LNCAP (cell line): Measurements from ENCODE around the gene SUPT4H1.

Experiments
- TF ChIP-seq, protein P1 (sequence below): fragments of 450-650 bp; IDR thresholded peaks from 2 replicates; pipeline ENCODE4 v1.5.1; 2017; ENCODE audit warnings: mild to moderate bottlenecking

SUPT4H1 gene

DNA sequence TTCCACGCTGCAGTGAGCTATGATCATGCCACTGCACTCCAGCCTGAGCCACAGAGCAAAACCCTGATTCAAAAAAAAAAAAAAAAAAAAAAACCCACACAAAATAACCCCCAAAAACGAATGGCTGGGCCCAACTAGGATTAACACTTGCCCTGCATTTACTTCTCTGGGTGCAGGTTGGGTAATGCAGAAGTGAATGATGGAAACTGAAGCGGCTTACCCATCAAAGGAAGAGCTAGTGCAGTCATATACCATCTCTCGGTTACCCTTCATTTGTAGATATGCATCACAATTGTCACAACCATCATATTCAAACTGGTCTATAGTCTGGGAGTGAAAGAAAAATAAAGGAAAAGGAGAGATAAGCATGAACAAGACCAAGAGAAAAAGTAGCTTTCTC is 819 bp downstream of the SUPT4H1 start:
- TF ChIP-seq, protein P1, sequence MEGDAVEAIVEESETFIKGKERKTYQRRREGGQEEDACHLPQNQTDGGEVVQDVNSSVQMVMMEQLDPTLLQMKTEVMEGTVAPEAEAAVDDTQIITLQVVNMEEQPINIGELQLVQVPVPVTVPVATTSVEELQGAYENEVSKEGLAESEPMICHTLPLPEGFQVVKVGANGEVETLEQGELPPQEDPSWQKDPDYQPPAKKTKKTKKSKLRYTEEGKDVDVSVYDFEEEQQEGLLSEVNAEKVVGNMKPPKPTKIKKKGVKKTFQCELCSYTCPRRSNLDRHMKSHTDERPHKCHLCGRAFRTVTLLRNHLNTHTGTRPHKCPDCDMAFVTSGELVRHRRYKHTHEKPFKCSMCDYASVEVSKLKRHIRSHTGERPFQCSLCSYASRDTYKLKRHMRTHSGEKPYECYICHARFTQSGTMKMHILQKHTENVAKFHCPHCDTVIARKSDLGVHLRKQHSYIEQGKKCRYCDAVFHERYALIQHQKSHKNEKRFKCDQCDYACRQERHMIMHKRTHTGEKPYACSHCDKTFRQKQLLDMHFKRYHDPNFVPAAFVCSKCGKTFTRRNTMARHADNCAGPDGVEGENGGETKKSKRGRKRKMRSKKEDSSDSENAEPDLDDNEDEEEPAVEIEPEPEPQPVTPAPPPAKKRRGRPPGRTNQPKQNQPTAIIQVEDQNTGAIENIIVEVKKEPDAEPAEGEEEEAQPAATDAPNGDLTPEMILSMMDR, result no peak

DNA sequence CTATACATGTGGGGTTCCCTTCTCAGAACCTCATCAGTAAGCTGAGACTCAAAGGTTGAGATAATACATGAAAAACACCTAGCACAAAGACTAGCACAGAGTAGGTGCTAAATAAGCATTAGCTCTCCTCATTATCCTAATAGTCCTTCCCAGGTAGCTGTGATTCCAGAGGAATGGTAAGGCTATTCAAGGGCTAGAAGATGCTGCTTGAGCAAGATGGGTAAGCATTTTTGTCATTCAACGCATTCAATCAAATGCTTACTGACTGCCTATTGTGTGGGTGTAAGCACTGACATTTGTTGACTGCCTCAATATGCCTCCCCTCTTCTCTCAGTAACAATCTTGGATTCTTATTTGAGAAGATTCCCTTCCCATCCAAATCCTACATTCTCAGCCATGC is 4.0 kb downstream of the SUPT4H1 start:
- TF ChIP-seq, protein P1, result no peak

DNA sequence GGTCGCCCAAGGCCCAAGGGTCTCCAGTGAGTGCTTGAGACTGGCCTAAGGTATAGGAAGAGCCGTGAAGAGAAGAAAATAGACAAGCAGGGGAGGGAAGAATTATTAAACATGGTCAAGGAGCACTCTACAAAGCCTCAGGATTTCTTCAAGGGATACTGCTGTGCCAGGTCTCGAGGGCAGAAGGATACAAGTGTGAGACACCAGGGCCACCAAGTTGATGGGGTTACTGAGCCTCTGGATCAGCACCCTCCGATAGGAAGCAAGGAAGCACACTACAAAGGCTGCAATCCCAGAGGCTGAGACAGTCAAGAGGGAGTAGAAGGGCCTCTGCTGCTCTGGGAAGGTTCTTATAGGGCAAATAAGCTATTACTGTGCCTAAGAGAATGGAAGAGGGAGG is 6.5 kb downstream of the SUPT4H1 start:
- TF ChIP-seq, protein P1, result no peak

DNA sequence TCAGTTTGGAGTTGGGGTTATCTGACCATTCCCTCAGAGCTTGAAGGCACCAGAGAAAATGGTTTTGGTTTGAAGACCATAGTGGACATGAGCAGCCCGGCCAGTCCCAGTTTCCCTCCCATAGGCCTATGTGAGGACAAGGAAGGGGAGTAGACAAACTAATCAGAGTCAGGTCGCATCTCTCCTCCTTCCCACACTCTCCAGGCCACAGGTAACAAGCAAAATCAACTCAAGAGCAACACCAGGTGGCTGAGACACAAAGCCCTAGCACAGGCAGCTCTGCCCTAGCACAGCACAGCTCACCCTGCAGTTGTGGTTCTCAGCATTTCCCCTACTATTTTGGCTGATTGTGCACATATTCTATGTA is 7.2 kb downstream of the SUPT4H1 start:
- TF ChIP-seq, protein P1, result no peak

DNA sequence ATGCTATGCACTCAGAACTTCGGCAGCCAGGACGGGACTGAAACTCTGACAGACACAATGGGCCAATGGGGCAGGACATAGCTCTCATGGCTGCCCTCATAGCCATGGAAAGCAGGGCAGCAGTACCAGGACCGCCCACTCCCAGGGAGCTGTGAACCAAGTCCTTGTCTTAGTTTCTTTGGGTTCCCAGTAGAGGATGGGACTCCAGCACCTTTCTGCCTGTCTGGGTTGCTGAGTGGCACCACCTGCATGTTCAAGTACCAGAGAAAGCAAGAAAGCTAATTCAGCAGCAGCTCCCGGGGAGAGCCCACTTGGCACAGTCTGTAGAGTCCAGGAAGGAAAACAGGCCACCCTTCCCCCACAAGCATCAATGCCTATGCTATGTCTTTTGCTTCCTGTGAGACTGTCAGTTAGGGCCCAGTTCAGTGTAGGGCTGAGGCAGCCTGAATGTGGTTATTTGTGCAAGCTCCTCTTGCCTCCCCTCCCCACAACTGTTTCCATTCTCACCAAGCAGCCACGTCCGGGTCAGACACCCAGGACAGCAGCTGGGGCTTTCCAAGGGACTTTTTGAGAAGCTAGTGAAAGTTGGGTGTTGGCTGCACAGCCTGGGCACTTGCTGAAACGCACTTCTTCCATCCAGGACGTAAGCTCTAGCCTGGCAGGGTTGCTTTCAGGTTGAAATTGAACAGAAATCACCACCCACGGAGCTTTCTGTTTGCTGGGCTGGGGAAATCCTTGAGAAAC is 7.8 kb downstream of the SUPT4H1 start:
- TF ChIP-seq, protein P1, result no peak

DNA sequence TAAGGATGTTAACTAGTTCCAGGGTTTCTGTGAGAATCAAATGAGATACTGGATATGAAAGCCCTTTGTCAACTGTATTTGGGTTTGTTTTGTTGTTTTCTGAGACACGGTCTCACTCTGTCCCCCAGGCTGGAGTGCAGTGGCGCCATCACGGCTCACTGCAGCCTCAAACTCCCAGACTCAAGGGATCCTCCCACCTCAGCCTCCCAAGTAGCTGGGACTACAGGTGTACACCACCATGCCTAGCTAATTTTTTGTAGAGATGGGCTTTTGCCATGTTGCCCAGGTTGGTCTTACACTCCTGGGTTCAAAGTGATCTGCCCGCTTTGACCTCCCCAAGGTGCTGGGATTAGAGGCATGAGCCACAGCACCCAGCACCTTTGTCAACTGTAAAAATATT is 8.9 kb downstream of the SUPT4H1 start:
- TF ChIP-seq, protein P1, result no peak

DNA sequence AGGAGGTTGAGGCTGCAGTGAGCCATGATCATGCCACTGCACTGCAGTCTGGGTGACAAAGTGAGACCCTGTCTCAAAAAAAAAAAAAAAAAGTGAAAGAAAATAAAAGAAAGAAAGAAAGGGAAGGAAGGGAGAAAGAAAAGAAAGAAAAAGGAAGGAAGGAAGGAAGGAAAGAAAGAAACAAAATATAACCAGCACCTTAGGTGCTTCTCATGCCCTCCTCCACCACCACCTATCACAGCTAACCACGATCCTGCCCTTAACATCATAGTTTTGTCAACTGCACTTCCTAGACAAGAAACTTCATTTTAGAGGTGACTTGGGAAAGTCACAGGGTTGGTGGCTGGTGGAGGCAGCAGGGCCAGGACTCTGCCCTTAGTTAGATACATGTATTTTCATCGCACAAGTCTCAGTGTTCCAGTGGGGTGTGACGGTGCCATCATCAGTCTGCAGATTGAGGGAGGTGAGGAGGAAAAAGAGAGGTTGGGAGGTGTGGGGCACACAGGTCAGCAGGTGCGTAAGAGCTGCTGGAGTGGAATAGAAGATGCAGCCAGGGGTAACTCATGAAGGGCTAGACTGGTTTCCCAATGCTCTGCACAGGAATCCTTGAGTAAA is 10.0 kb downstream of the SUPT4H1 start:
- TF ChIP-seq, protein P1, result no peak
